A673 (cell line): Measurements from ENCODE around the gene ZNRD2. TPM values are rescaled to one million over a fixed set of nuclear protein-coding genes. Genes with fewer than 3 reads are reported as not detected.

Experiments used
- BruUV-seq: library from RNA; stranded (reverse); fragments of 400-500 nt; replicated peaks from 2 replicates; lab custom pipeline; 2021; lab: Mats Ljungman, UMichigan
- CTCF ChIA-PET: fragments of 300-600 bp; sonication (Branson Sonifier 250); formaldehyde crosslinking; loops from one replicate; lab custom pipeline; 2022; ENCODE audit warnings: antibody characterized with exemption; lab: Charles Lee
- POLR2A ChIA-PET: fragments of 300-600 bp; sonication (Branson Sonifier 250); formaldehyde crosslinking; loops from one replicate; lab custom pipeline; 2022; ENCODE audit warnings: antibody characterized with exemption; ENCODE audit not compliant: low non-redundant PET; lab: Charles Lee
- DNase-seq: peaks from one replicate; pipeline ENCODE4 v3.0.0-alpha.2; 2015; ENCODE audit warnings: low spot score
- H3K27ac ChIP-seq: fragments of 200-600 bp; sonication (generic); 2 replicates; pipeline ENCODE4 v1.5.1; 2016; ENCODE audit warnings: mixed run types, low read depth, mild to moderate bottlenecking, mixed read lengths, antibody characterized with exemption, low read length; ENCODE audit not compliant: poor library complexity, severe bottlenecking
- H3K27me3 ChIP-seq: fragments of 200-600 bp; sonication (generic); replicated peaks from 2 replicates; pipeline ENCODE4 v1.6.1; 2017; ENCODE audit warnings: mixed run types, low read depth, mild to moderate bottlenecking, mixed read lengths, antibody characterized with exemption, low read length; ENCODE audit not compliant: insufficient read depth, poor library complexity
- H3K36me3 ChIP-seq: fragments of 200-600 bp; sonication (generic); 2 replicates; pipeline ENCODE4 v1.6.1; 2016; ENCODE audit warnings: mixed run types, mild to moderate bottlenecking, mixed read lengths, antibody characterized with exemption, low read length; ENCODE audit not compliant: insufficient read depth, poor library complexity, severe bottlenecking
- H3K4me1 ChIP-seq: fragments of 200-600 bp; sonication (generic); 2 replicates; pipeline ENCODE4 v1.6.1; 2017; ENCODE audit warnings: mixed run types, mild to moderate bottlenecking, mixed read lengths, antibody characterized with exemption, low read length; ENCODE audit not compliant: insufficient read depth, poor library complexity, severe bottlenecking
- H3K4me3 ChIP-seq: fragments of 200-600 bp; sonication (generic); 2 replicates; pipeline ENCODE4 v1.5.1; 2016; ENCODE audit warnings: low read depth, mixed run types, mild to moderate bottlenecking, mixed read lengths, low read length; ENCODE audit not compliant: poor library complexity, severe bottlenecking
- H3K9me3 ChIP-seq: fragments of 200-600 bp; sonication (generic); 2 replicates; pipeline ENCODE4 v1.6.1; 2016; ENCODE audit warnings: mixed run types, low read depth, mild to moderate bottlenecking, mixed read lengths, antibody characterized with exemption, low read length; ENCODE audit not compliant: poor library complexity, severe bottlenecking
- CTCF ChIP-seq: fragments of 300-800, 200-600 bp; sonication (generic); conservative IDR thresholded peaks from 2 replicates; pipeline ENCODE4 v1.5.1; 2017; ENCODE audit warnings: low read depth, mild to moderate bottlenecking, antibody characterized with exemption, low read length, moderate library complexity, mixed read lengths
- EZH2 ChIP-seq: fragments of 200-600 bp; sonication (generic); IDR thresholded peaks from 2 replicates; pipeline ENCODE4 v1.6.1; 2017; ENCODE audit warnings: borderline replicate concordance, low read depth, mild to moderate bottlenecking, mixed read lengths, antibody characterized with exemption, low read length; ENCODE audit not compliant: poor library complexity, severe bottlenecking
- intact Hi-C: fragments of 100-400 bp; cut with micrococcal nuclease; formaldehyde crosslinking; loops from one replicate; pipeline ENCODE4 v1.10.0; 2022; ENCODE audit not compliant: unreplicated experiment
- total RNA-seq: library from RNA; stranded (reverse); gene quantifications from 2 replicates; pipeline ENCODE4 v1.2.3, GENCODE V29; 2021

Gene ZNRD2
- total RNA-seq, 1 experiment from 2014 or later, result 98.9 TPM

GRCh38 chr11:65547446-65548125 lies 22.7 kb upstream of the ZNRD2 start:
- ChIA-PET CTCF (no interaction called here), POLR2A (no interaction called here)
- no peaks in the 10 kb centered on the region for H3K27me3 ChIP-seq
- peaks cover 16% of the 10 kb centered on the region for H3K4me1 ChIP-seq
- H3K36me3 ChIP-seq, result peaks cover 11% of the 10 kb centered on the region
- H3K4me3 ChIP-seq, result no peak overlapping the region
- intact Hi-C loops, result no loop called here
- no peaks in the 10 kb centered on the region for H3K9me3 ChIP-seq
- no peak for TF ChIP-seq EZH2
- no peak for TF ChIP-seq CTCF
- no peak for DNase-seq
- H3K27ac ChIP-seq, result no peak overlapping the region
- no TSS peak for BruUV-seq

GRCh38 chr11:65548395-65548794 lies 21.9 kb upstream of the ZNRD2 start:
- ChIA-PET POLR2A (no interaction called here), CTCF (no interaction called here)
- BruUV-seq, result no TSS peak
- intact Hi-C loops, result no loop called here
- no peaks in the 10 kb centered on the region for H3K27me3 ChIP-seq
- no peak for TF ChIP-seq EZH2
- H3K36me3 ChIP-seq, result peaks cover 11% of the 10 kb centered on the region
- no peaks in the 10 kb centered on the region for H3K9me3 ChIP-seq
- H3K4me3 ChIP-seq, result no peak overlapping the region
- peaks cover 16% of the 10 kb centered on the region for H3K4me1 ChIP-seq
- DNase-seq, result no peak
- no peak overlapping the region for H3K27ac ChIP-seq

GRCh38 chr11:65549096-65549495 lies 21.2 kb upstream of the ZNRD2 start:
- TF ChIP-seq EZH2 (no peak), CTCF (no peak)
- DNase-seq, result no peak
- Histone ChIP-seq H3K4me3 (no peak overlapping the region), H3K27me3 (no peaks in the 10 kb centered on the region), H3K36me3 (peaks cover 11% of the 10 kb centered on the region), H3K4me1 (peaks cover 16% of the 10 kb centered on the region), H3K9me3 (no peaks in the 10 kb centered on the region), H3K27ac (no peak overlapping the region)
- CTCF ChIA-PET, result no interaction called here
- POLR2A ChIA-PET, result interaction anchor here (0.7 kb wide), 1 partner anchor 10 kb away, joined by 4 read pairs; no protein-coding TSS in a partner anchor
- no TSS peak for BruUV-seq
- intact Hi-C loops, result no loop called here
